ENCODE measurements around the gene IL1RAP. TPM values are rescaled to one million over a fixed set of nuclear protein-coding genes. Genes with fewer than 3 reads are reported as not detected.

IL1RAP gene
- total RNA-seq, 2 experiments from 2014 or later: 8.4 to 11.5 TPM

DNA sequence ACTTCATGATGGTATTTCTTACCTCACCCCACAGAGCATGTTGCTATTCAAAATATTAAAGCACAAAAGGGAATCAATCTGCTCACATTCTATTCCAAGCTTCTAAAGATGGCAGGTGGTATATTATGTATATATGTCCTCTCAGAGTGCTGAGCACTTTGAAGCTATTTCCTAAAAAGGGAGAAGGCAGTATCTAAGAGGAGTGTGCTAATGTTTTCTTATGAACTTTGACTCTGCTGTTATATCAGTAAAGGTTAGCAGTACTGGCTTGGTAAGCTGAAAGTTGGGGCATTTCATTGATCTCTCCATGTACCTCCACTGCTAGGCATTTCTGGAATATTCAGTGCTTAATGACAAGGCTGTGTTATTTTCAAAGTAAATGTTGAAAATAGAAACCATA is 43.4 kb downstream of the IL1RAP start:
- H3K4me3 Mint-ChIP-seq: no peak overlapping the region
- no peak for DNase-seq
- no peaks in the 10 kb centered on the region for H3K27me3 Mint-ChIP-seq
- peaks cover 21% of the 10 kb centered on the region for H3K4me1 Mint-ChIP-seq
- CTCF ChIA-PET: no interaction called here
- peaks cover 43% of the 10 kb centered on the region for H3K36me3 Mint-ChIP-seq
- ATAC-seq: no peak
- no peak overlapping the region for H3K27ac Mint-ChIP-seq
- peaks cover 5% of the 10 kb centered on the region for H3K9me3 Mint-ChIP-seq (ENCODE audit: low read depth)

DNA sequence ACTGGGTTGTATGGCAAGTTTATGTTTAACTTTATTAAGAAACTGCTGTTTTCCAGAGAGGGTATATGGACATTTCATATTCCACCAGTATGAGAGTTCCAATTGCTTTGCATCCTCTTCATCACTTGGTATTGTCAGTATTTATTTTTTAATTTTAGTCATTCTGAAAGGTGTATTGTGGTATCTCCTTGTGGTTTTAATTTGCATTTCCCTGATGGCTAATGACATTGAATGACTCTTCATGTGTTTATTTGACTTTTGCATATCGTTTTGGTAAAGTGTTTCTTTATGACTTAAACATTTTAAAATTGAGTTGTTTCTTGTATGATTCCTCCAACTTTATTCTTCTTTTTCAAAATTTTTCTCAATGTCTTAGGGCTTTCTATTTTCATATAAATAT is 44.4 kb downstream of the IL1RAP start:
- ATAC-seq: no peak
- H3K4me3 Mint-ChIP-seq: no peak overlapping the region
- H3K27ac Mint-ChIP-seq: no peak overlapping the region
- peaks cover 5% of the 10 kb centered on the region for H3K9me3 Mint-ChIP-seq (ENCODE audit: low read depth)
- H3K36me3 Mint-ChIP-seq: peaks cover 41% of the 10 kb centered on the region
- no peaks in the 10 kb centered on the region for H3K27me3 Mint-ChIP-seq
- no peak for DNase-seq
- CTCF ChIA-PET: interaction anchor here (1.2 kb wide), 1 partner anchor 44 kb away, joined by 3 read pairs; no protein-coding TSS in a partner anchor
- peaks cover 30% of the 10 kb centered on the region for H3K4me1 Mint-ChIP-seq

DNA sequence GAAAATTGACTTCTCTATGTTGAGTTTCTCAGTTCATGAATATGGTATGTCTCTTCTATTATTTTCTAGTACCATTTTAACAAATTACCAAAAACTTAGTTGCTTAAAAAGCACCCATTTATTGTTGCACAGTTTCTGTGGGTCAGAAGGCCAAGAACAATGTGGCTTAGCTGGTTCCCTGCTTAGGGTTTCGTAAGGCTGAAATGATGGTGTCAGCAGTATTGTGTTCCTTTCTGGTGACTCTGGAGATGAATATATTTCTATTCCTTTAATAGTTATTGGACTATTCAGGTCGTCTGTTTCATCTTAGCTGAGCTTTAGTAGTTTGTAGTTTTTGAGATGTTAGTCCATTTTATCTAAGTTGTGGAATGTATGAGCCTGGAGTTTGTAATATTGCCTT is 44.9 kb downstream of the IL1RAP start:
- H3K4me1 Mint-ChIP-seq: peaks cover 34% of the 10 kb centered on the region
- peaks cover 5% of the 10 kb centered on the region for H3K9me3 Mint-ChIP-seq (ENCODE audit: low read depth)

DNA sequence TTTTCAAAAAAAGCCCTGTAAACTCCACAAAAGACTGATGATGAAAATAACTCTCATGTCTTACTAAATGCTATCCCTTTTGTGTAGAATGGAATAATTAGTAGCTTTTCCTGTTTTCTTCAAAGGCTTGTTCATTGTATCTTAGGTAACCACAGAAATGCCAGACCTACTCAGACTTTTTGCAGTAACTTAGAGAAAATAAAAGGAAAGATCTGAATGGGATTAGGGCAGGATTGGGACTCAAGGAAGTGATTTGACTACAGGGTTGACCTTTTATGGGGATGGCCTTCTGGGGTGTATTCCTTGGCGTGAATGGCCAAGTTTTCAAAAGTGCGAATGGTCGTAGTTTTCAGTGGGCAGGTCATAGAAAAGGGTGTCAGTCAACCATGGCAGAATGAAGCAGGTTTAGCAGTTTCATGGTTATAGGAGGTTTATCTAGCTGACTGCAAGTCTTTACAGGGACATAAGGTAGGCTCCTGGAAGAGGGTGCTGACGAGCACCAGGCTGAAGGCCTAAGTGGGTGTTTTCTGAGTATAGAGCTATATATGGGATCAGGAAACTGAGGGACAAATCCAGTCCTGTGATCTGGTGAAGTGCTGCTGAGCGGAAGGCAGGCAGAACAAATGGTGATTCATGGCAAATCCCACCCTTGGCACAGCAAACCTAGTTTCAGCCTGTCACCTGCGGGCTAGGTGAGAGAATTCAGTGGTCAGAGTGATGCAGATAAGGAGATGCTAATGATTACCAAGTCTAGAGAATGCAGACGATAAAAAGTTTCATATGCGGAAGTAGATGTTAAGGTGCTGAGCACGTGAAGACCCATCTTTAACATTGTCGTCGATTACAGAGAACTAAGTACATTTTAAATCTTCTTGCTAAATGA is 46.4 kb downstream of the IL1RAP start:
- ATAC-seq: no peak
- H3K4me1 Mint-ChIP-seq: peaks cover 44% of the 10 kb centered on the region
- no peak for DNase-seq
- peaks cover 5% of the 10 kb centered on the region for H3K9me3 Mint-ChIP-seq (ENCODE audit: low read depth)
- no peaks in the 10 kb centered on the region for H3K27me3 Mint-ChIP-seq
- no peak overlapping the region for H3K27ac Mint-ChIP-seq
- CTCF ChIA-PET: no interaction called here
- no peak overlapping the region for H3K4me3 Mint-ChIP-seq
- H3K36me3 Mint-ChIP-seq: peaks cover 52% of the 10 kb centered on the region

More for the DNA sequence above, 44.9 kb downstream of the IL1RAP start:
- H3K27me3 Mint-ChIP-seq: no peaks in the 10 kb centered on the region
- DNase-seq (no peak), ATAC-seq (no peak)
- H3K4me3 Mint-ChIP-seq: no peak overlapping the region
- H3K27ac Mint-ChIP-seq: no peak overlapping the region
- CTCF ChIA-PET: interaction anchor here (1.2 kb wide), 1 partner anchor 44 kb away, joined by 3 read pairs; no protein-coding TSS in a partner anchor
- H3K36me3 Mint-ChIP-seq: peaks cover 45% of the 10 kb centered on the region

DNA sequence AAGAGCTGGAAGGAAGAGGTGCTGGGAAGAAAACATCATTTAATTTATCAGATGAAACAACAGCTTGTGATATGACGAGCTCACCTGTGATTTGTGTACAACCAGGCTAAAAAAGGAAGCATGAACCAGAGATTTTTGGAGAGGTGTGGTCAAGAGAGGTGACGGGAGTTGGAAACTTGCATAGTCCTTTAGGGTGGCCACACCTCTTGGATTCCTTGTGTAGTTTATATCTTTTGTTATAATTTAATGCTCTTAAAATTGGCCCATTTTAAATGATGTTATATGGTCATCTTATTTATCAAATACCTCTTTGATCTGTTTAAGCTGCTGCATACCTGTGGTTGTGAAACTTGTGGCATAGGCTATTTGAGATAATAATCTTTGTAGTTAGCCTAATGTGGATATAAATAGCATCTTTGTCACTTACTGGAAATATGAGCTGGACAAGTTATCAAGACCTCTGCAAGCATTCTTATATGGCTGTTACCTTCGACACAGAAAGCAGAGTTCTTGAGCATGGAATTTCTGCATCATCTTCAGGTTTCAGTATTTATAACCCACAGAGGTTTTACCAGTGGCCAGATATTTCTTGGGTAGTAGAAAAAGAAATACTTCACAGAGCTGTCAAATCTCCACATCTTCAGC is 49.1 kb downstream of the IL1RAP start:
- Mint-ChIP-seq H3K4me1 (peaks cover 51% of the 10 kb centered on the region), H3K27ac (peak overlapping the region; percentile 30), H3K36me3 (peaks cover 56% of the 10 kb centered on the region), H3K27me3 (no peaks in the 10 kb centered on the region), H3K9me3 (ENCODE audit: low read depth) (peaks cover 5% of the 10 kb centered on the region), H3K4me3 (no peak overlapping the region)
- CTCF ChIA-PET: interaction anchor here (0.9 kb wide), 1 partner anchor 9 kb away, joined by 3 read pairs; no protein-coding TSS in a partner anchor
- ATAC-seq: peak; percentile 37
- DNase-seq: no peak

GRCh38 chr3:190564175-190564574 is 50.3 kb downstream of the IL1RAP start:
- Mint-ChIP-seq H3K36me3 (peaks cover 52% of the 10 kb centered on the region), H3K4me3 (no peak overlapping the region), H3K27ac (no peak overlapping the region), H3K4me1 (peaks cover 40% of the 10 kb centered on the region), H3K9me3 (ENCODE audit: low read depth) (peaks cover 5% of the 10 kb centered on the region), H3K27me3 (no peaks in the 10 kb centered on the region)
- DNase-seq (no peak), ATAC-seq (no peak)
- CTCF ChIA-PET: no interaction called here

DNA sequence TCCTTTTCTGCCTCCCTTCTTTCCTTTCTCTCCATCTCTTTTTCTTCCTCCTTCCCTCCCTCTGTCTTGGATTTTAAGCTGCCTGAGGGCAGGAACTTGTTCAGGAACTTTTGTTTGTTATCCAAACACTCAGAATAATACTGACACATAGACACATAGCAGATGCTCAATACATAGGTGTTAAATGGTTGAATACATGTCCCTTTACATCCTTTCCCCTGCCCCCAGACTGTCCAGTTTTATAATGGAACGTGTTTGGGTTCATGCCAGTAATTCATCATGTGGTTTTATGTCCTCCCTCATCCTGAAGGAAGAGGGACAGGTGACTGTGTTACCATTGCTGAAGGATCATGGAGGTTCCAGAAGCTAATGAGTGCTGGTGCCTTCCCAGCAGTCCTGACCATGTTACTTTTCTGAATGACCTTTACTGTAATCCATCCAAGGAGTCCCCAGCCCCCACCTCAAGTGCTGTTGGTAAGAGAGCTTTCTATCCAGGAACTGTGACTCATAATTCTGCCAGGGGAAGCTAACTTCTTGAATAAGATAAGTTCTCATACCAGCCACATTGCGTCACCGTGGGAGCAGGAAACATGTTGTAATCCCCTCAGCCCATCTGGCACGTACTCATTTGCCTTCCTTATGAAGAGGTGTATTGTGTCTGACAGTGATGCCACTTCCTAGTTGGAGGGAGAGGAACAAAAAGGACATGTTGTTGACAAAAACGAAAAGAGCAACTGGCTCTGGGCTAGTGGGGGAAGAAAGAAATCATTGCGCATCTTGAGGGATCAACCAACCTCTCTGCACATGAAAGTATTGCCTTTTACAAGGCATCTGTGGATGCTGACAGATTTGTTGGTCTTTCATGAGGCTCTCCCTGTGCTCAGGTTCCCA is 52.4 kb downstream of the IL1RAP start:
- Mint-ChIP-seq H3K9me3 (ENCODE audit: low read depth) (no peaks in the 10 kb centered on the region), H3K36me3 (peaks cover 45% of the 10 kb centered on the region), H3K4me1 (peaks cover 45% of the 10 kb centered on the region), H3K27ac (peak overlapping the region; percentile 72), H3K4me3 (no peak overlapping the region), H3K27me3 (no peaks in the 10 kb centered on the region)
- DNase-seq: peak; percentile 84
- CTCF ChIA-PET: no interaction called here
- peak; percentile 86 for ATAC-seq

GRCh38 chr3:190568036-190568435 is 54.2 kb downstream of the IL1RAP start:
- Mint-ChIP-seq H3K27me3 (no peaks in the 10 kb centered on the region), H3K9me3 (ENCODE audit: low read depth) (peaks cover 2% of the 10 kb centered on the region), H3K36me3 (peaks cover 43% of the 10 kb centered on the region), H3K4me3 (no peak overlapping the region), H3K4me1 (peaks cover 34% of the 10 kb centered on the region), H3K27ac (no peak overlapping the region)
- CTCF ChIA-PET: interaction anchor here (1.4 kb wide), 1 partner anchor 16 kb away, joined by 3 read pairs; no protein-coding TSS in a partner anchor
- ATAC-seq (no peak), DNase-seq (no peak)

GRCh38 chr3:190574473-190574872 is 60.6 kb downstream of the IL1RAP start:
- Mint-ChIP-seq H3K27me3 (no peaks in the 10 kb centered on the region), H3K9me3 (ENCODE audit: low read depth) (peaks cover 9% of the 10 kb centered on the region), H3K4me1 (peaks cover 29% of the 10 kb centered on the region), H3K36me3 (peaks cover 43% of the 10 kb centered on the region), H3K27ac (no peak overlapping the region), H3K4me3 (no peak overlapping the region)
- ATAC-seq (no peak), DNase-seq (no peak)
- CTCF ChIA-PET: no interaction called here

- DNase-seq (no peak), ATAC-seq (no peak)
- H3K4me3 Mint-ChIP-seq: no peak overlapping the region
- H3K9me3 Mint-ChIP-seq (ENCODE audit: low read depth): peaks cover 9% of the 10 kb centered on the region
- no peaks in the 10 kb centered on the region for H3K27me3 Mint-ChIP-seq
- CTCF ChIA-PET: no interaction called here
- no peak overlapping the region for H3K27ac Mint-ChIP-seq
- H3K4me1 Mint-ChIP-seq: peaks cover 32% of the 10 kb centered on the region
- H3K36me3 Mint-ChIP-seq: peaks cover 49% of the 10 kb centered on the region
These were observed 61.7 kb downstream of the IL1RAP start for GRCh38 chr3:190575437-190576185.

- no peak overlapping the region for H3K4me3 Mint-ChIP-seq
- H3K36me3 Mint-ChIP-seq: peaks cover 45% of the 10 kb centered on the region
- H3K27ac Mint-ChIP-seq: no peak overlapping the region
- H3K27me3 Mint-ChIP-seq: no peaks in the 10 kb centered on the region
- ATAC-seq (peak; percentile 63), DNase-seq (peak; percentile 41)
- H3K9me3 Mint-ChIP-seq (ENCODE audit: low read depth): peaks cover 7% of the 10 kb centered on the region
- peaks cover 41% of the 10 kb centered on the region for H3K4me1 Mint-ChIP-seq
- CTCF ChIA-PET: interaction anchor here (1.1 kb wide), 1 partner anchor 27 kb away, joined by 4 read pairs; no protein-coding TSS in a partner anchor
These were observed 63.3 kb downstream of the IL1RAP start for GRCh38 chr3:190577225-190577624.

- H3K36me3 Mint-ChIP-seq: peaks cover 39% of the 10 kb centered on the region
- no peak overlapping the region for H3K4me3 Mint-ChIP-seq
- DNase-seq (no peak), ATAC-seq (no peak)
- CTCF ChIA-PET: no interaction called here
- H3K27me3 Mint-ChIP-seq: no peaks in the 10 kb centered on the region
- peaks cover 4% of the 10 kb centered on the region for H3K9me3 Mint-ChIP-seq (ENCODE audit: low read depth)
- no peak overlapping the region for H3K27ac Mint-ChIP-seq
- H3K4me1 Mint-ChIP-seq: peaks cover 43% of the 10 kb centered on the region
These were observed 65.7 kb downstream of the IL1RAP start for GRCh38 chr3:190579514-190580137.

All from activated CD8-positive, alpha-beta memory T cell treated with anti-CD3 and anti-CD28 coated beads, Interleukin-2, amount 10 ng/mL, durations not matched to agents 7 days and 5 days (primary cell).